Stimulated activated memory B cell treated with anti-CD40 and anti-IgM and Interleukin-4, amounts not matched to agents 10 μg/mL and 1 μg/mL and 100 μg/mL, for 72 hours (primary cell): ENCODE measurements around the gene GTF3C6.
"Not testable (repeated sequence)": the region's sequence is repeated elsewhere in the genome, so short reads cannot be mapped to it uniquely, and the experiment has no call there.

Experiments
- ATAC-seq: fragments of 150-1000 bp; cut with Tn5 transposase; 2 replicates; pipeline ENCODE4 v1.10.0; 2021
- H3K27ac Mint-ChIP-seq: one replicate; pipeline ENCODE4 v1.8.0; 2022; ENCODE audit warnings: mild to moderate bottlenecking, mixed read lengths
- H3K27me3 Mint-ChIP-seq: one replicate; pipeline ENCODE4 v1.8.0; 2022; ENCODE audit warnings: mixed read lengths
- H3K36me3 Mint-ChIP-seq: one replicate; pipeline ENCODE4 v1.8.0; 2022; ENCODE audit warnings: mixed read lengths
- H3K4me1 Mint-ChIP-seq: one replicate; pipeline ENCODE4 v1.8.0; 2022; ENCODE audit warnings: mixed read lengths
- H3K4me3 Mint-ChIP-seq: one replicate; pipeline ENCODE4 v1.8.0; 2022; ENCODE audit warnings: mild to moderate bottlenecking, moderate library complexity, mixed read lengths
- H3K9me3 Mint-ChIP-seq: one replicate; pipeline ENCODE4 v1.8.0; 2022; ENCODE audit warnings: mixed read lengths

The GTF3C6 gene

GRCh38 chr6:110960014-110960390 lies 1.5 kb downstream of the GTF3C6 start:
- Mint-ChIP-seq H3K27me3 (no peaks in the 10 kb centered on the region), H3K27ac (no peak overlapping the region), H3K9me3 (no peaks in the 10 kb centered on the region), H3K4me3 (no peak overlapping the region), H3K4me1 (peaks cover 13% of the 10 kb centered on the region), H3K36me3 (peaks cover 37% of the 10 kb centered on the region)
- ATAC-seq, result no peak

DNA sequence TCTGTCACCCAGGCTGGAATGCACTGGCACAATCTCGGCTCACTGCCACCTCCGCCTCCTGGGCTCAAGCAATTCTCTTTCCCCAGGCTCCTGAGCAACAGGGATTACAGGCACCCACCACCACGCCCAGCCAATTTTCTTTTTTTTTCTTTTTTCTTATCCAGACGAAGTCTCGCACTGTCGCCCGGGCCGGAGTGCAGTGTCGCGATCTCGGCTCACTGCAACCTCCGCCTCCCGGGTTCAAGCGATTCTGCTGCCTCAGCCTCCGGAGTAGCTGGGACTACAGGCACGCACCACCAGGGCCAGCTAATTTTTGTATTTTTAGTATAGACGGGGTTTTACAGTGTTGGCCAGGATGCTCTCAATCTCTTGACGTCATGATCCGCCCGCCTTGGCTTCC lies 4.1 kb downstream of the GTF3C6 start:
- H3K36me3 Mint-ChIP-seq, result peaks cover 56% of the 10 kb centered on the region
- not testable (repeated sequence) for H3K4me3 Mint-ChIP-seq, H3K4me1 Mint-ChIP-seq, H3K27ac Mint-ChIP-seq, ATAC-seq, H3K9me3 Mint-ChIP-seq, H3K27me3 Mint-ChIP-seq

DNA sequence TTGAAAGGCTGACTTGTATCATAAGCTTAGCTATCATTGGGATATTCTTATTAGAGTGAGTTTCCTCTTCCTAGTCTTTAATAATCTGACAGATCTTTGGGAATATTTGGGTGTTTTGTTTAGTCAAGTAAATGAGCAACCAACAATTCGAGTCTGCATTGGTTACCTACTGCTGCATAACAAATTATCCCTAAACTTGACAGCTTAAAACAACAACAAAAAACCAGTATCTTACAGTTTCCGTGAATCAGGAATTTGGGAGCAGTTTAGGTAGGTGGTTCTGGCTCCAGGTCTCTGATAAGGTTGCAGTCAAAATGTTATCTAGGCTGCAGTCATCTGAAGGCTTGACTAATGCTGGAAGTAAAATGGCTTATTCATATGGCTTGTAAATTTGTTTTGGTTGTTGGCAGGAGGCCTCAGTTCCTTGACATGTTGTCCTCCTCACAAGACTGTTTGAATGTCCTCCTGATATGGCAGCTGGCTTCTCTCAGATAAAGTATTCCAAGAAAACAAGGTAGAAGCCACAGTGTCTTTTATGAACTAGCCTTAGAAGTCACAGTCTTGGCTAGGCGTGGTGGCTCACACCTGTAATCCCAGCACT lies 7.2 kb downstream of the GTF3C6 start:
- no peaks in the 10 kb centered on the region for H3K4me1 Mint-ChIP-seq
- H3K27ac Mint-ChIP-seq, result no peak overlapping the region
- H3K9me3 Mint-ChIP-seq, result no peaks in the 10 kb centered on the region
- H3K36me3 Mint-ChIP-seq, result peaks cover 64% of the 10 kb centered on the region
- no peak for ATAC-seq
- H3K27me3 Mint-ChIP-seq, result no peaks in the 10 kb centered on the region
- no peak overlapping the region for H3K4me3 Mint-ChIP-seq

GRCh38 chr6:110968661-110969060 lies 10.2 kb downstream of the GTF3C6 start:
- H3K27ac Mint-ChIP-seq, H3K9me3 Mint-ChIP-seq, H3K27me3 Mint-ChIP-seq, ATAC-seq, H3K4me1 Mint-ChIP-seq, H3K4me3 Mint-ChIP-seq: not testable (repeated sequence)
- peaks cover 39% of the 10 kb centered on the region for H3K36me3 Mint-ChIP-seq

DNA sequence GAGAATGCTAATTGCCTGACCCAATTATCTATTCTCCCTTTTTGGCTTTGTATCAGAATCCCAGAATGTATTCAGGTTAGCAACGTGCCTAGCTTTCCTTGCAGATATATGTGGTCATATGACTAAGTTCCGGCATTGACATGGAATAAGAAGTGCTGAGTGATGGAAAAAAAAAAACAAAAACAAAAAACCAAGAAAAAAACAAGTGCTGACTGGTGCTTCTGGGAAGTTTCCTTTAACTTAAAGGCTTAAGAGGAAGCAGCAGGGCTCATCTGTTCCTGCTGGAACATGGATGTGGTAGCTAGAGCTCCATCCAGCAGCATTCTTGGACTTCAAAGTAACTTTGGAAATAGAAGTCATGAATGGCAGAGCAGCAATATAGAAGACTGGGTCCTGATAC lies 13.0 kb downstream of the GTF3C6 start:
- Mint-ChIP-seq H3K27me3 (no peaks in the 10 kb centered on the region), H3K36me3 (peaks cover 21% of the 10 kb centered on the region), H3K4me3 (no peak overlapping the region), H3K9me3 (no peaks in the 10 kb centered on the region), H3K27ac (no peak overlapping the region), H3K4me1 (no peaks in the 10 kb centered on the region)
- no peak for ATAC-seq

DNA sequence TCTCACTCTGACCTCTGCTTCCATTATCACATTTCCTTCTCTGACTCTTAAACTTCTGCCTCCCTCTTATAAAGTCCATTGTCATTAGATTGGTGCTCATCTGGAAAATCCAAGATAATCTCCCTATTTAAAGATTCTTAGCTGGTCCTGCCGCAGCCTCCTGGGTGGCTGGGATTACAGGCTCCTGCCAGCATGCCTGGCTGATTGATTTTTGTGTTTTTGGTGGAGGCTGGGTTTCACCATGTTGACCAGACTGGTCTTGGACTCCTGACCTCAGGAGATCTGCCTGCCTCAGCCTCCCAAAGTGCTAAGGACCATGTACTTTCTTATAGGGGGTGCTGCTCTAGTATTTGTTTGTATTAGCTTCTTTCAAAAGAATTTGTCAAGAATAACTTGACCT lies 18.1 kb downstream of the GTF3C6 start:
- Mint-ChIP-seq H3K36me3 (peaks cover 9% of the 10 kb centered on the region), H3K27ac (no peak overlapping the region), H3K4me1 (peaks cover 18% of the 10 kb centered on the region), H3K4me3 (no peak overlapping the region), H3K9me3 (no peaks in the 10 kb centered on the region), H3K27me3 (no peaks in the 10 kb centered on the region)
- ATAC-seq, result no peak

DNA sequence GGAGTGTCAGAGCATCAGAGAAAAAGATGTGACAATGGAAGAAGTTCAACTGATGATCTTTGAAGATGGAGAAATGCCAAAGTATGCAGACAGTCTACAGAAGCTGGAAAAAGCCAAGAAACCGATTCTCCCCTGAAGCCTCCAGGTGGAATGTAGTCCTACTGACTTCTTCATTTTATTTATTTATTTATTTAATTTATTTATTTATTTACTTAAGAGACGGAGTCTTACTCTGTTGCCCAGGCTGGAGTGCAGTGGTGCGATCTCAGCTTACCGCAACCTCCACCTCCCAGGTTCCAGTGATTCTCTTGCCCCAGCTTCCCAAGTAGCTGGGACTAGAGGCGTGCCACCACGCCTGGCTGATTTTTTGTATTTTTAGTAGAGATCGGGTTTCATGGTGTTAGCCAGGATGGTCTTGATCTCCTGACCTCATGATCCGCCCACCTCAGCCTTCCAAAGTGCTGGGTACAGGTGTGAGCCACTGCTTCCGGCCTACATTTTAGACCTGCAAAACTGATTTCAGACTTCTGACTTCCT lies 21.1 kb downstream of the GTF3C6 start:
- Mint-ChIP-seq H3K27me3 (no peaks in the 10 kb centered on the region), H3K4me3 (no peak overlapping the region), H3K27ac (no peak overlapping the region), H3K4me1 (peaks cover 35% of the 10 kb centered on the region), H3K36me3 (peaks cover 14% of the 10 kb centered on the region), H3K9me3 (no peaks in the 10 kb centered on the region)
- ATAC-seq, result no peak

DNA sequence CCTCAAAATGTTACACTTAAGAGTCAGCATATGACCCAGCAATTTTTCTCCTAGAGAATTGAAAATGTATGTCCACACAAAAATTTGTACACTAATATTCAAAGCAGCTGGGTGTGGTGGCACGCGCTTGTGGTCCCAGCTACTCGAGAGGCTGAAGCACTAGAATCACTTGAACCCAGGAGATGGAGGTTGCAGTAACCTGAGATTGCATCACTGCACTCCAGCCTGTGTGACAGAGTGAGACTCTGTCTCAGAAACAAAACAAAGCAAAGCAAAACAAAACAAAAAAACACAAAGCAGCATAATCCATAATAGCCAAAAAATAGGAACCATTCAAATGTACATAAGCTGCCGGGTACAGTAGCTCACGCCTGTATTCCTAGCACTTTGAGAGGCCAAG lies 21.7 kb downstream of the GTF3C6 start:
- H3K27ac Mint-ChIP-seq, result no peak overlapping the region
- H3K27me3 Mint-ChIP-seq, result no peaks in the 10 kb centered on the region
- H3K9me3 Mint-ChIP-seq, result no peaks in the 10 kb centered on the region
- peaks cover 40% of the 10 kb centered on the region for H3K4me1 Mint-ChIP-seq
- H3K36me3 Mint-ChIP-seq, result peaks cover 20% of the 10 kb centered on the region
- peak overlapping the region; percentile 60 for H3K4me3 Mint-ChIP-seq
- no peak for ATAC-seq

DNA sequence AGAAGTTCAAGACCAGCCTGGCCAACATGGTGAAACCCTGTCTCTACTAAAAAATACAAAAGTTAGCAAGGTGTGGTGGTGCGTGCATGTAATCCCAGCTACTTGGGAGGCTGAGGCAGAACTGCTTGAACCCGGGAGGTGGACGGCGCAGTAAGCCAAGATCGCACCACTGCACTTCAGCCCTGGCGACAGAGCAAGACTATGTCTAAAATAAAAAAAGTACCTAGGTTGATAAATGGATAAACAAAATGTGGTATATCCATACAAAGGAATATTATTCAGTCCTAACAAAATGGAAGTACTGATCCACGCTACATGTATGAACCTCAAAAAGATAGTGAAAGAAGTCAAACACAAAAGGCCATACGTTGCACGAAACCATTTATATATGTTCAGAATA lies 22.1 kb downstream of the GTF3C6 start:
- no peak for ATAC-seq
- H3K4me3 Mint-ChIP-seq, result peak overlapping the region; percentile 90
- peaks cover 24% of the 10 kb centered on the region for H3K36me3 Mint-ChIP-seq
- H3K27me3 Mint-ChIP-seq, result no peaks in the 10 kb centered on the region
- peaks cover 41% of the 10 kb centered on the region for H3K4me1 Mint-ChIP-seq
- H3K9me3 Mint-ChIP-seq, result no peaks in the 10 kb centered on the region
- peak overlapping the region; percentile 98 for H3K27ac Mint-ChIP-seq

DNA sequence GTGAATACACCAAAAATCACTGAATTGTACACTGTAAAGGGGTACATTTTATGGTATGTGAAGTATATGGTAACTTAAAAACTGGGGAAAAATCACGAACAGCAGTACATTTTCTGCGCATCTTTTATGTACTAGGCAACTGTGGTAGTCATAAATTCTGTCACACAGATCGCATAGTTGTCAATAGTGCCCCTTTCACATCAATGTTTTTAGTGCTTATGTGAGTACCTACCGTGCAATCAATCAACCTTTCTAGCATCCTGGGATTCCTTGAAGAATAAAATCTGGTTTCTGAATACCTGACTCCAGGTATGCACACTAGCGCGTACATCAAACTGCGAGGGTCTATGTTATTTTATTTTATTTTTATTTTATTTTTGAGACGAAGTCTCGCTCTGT lies 22.7 kb downstream of the GTF3C6 start:
- Mint-ChIP-seq H3K4me3 (peak overlapping the region; percentile 90), H3K27ac (peak overlapping the region; percentile 98), H3K4me1 (peaks cover 46% of the 10 kb centered on the region), H3K27me3 (no peaks in the 10 kb centered on the region), H3K9me3 (no peaks in the 10 kb centered on the region), H3K36me3 (peaks cover 30% of the 10 kb centered on the region)
- ATAC-seq, result no peak

GRCh38 chr6:110990840-110991576 lies 32.5 kb downstream of the GTF3C6 start:
- Mint-ChIP-seq H3K9me3 (no peaks in the 10 kb centered on the region), H3K27me3 (no peaks in the 10 kb centered on the region), H3K36me3 (peaks cover 66% of the 10 kb centered on the region), H3K27ac (peak overlapping the region; percentile 12), H3K4me3 (no peak overlapping the region), H3K4me1 (peaks cover 20% of the 10 kb centered on the region)
- ATAC-seq, result no peak

GRCh38 chr6:110996691-110997090 lies 38.2 kb downstream of the GTF3C6 start:
- Mint-ChIP-seq H3K27me3 (no peaks in the 10 kb centered on the region), H3K27ac (no peak overlapping the region), H3K36me3 (peaks cover 62% of the 10 kb centered on the region), H3K4me1 (no peaks in the 10 kb centered on the region), H3K4me3 (no peak overlapping the region), H3K9me3 (no peaks in the 10 kb centered on the region)
- ATAC-seq, result no peak

DNA sequence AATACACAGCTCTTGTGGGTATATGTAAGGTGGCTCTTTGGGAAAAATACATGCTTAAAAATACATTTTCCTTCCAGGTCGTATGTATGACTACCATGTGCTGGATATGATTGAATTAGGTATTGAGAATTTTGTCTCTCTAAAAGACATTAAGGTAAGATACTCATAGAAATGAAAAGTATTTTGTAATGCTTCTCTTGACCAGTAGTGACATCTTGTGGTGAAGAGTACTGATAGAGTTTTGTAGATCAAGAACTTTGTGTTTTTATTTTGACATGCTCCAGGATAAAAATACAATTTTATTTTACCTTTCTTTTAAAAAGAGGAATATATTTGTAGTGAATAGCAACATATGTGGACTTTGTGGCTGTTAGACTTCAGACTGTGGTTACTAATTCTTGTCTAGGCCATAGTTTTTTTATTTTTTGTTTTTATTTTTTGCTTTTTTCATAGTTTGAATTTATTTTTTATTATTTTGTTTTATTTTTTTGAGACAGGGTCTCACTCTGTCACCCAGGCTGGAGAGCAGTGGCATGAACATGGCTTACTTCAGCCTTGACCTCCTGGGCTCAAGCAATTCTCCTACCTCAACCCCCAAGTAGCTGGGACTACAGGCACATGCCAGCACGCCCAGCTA lies 41.2 kb downstream of the GTF3C6 start:
- H3K27ac Mint-ChIP-seq, result no peak overlapping the region
- no peaks in the 10 kb centered on the region for H3K9me3 Mint-ChIP-seq
- H3K4me3 Mint-ChIP-seq, result no peak overlapping the region
- H3K4me1 Mint-ChIP-seq, result no peaks in the 10 kb centered on the region
- no peak for ATAC-seq
- H3K36me3 Mint-ChIP-seq, result peaks cover 73% of the 10 kb centered on the region
- H3K27me3 Mint-ChIP-seq, result no peaks in the 10 kb centered on the region

GRCh38 chr6:111002350-111002749 lies 43.8 kb downstream of the GTF3C6 start:
- peaks cover 59% of the 10 kb centered on the region for H3K36me3 Mint-ChIP-seq
- H3K27ac Mint-ChIP-seq, result no peak overlapping the region

DNA sequence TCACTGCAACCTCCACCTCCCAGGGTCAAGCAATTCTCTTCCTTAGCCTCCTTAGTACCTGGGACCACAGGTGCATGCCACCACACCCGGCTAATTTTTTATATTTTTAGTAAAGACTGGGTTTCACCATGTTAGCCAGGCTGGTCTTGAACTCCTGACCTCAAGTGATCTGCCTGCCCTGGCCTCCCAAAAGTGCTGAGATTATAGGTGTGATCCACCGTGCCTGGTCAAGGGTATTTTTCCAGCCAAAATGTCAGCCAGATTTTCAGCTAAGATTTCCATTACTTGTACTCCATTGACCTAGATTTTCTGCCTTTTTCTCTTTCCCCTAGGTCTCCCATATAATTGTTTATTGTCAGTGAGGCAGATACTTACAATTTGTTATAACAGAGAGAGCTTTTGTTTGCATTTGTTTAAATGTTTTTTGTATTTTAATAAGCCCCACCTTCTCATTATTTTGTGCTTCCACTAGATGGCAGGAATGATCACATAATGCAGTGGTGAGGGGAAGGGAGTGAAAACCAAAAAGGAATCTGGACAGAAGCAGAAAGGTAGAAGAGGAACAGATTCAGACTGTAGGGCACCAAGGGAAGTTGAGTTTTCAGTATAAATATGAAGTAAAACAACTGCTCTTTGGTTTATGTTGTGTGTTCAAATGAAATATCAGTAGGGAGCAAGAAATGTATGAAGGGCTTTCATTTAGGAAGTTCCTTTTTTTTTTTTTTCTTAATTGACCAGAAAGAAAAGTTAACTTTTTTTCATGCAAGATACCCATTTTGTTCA lies 53.0 kb downstream of the GTF3C6 start:
- Mint-ChIP-seq H3K27me3 (no peaks in the 10 kb centered on the region), H3K4me3 (no peak overlapping the region), H3K36me3 (peaks cover 44% of the 10 kb centered on the region), H3K27ac (no peak overlapping the region), H3K9me3 (no peaks in the 10 kb centered on the region), H3K4me1 (peaks cover 11% of the 10 kb centered on the region)
- peak; percentile 57 for ATAC-seq

More at GRCh38 chr6:111002350-111002749, 43.8 kb downstream of the GTF3C6 start:
- ATAC-seq, result no peak
- Mint-ChIP-seq H3K27me3 (no peaks in the 10 kb centered on the region), H3K4me3 (no peak overlapping the region), H3K4me1 (no peaks in the 10 kb centered on the region), H3K9me3 (no peaks in the 10 kb centered on the region)
